ENCODE data around the gene SF3B2.
"Not testable (repeated sequence)": the region's sequence is repeated elsewhere in the genome, so short reads cannot be mapped to it uniquely, and the experiment has no call there.

The SF3B2 gene

DNA sequence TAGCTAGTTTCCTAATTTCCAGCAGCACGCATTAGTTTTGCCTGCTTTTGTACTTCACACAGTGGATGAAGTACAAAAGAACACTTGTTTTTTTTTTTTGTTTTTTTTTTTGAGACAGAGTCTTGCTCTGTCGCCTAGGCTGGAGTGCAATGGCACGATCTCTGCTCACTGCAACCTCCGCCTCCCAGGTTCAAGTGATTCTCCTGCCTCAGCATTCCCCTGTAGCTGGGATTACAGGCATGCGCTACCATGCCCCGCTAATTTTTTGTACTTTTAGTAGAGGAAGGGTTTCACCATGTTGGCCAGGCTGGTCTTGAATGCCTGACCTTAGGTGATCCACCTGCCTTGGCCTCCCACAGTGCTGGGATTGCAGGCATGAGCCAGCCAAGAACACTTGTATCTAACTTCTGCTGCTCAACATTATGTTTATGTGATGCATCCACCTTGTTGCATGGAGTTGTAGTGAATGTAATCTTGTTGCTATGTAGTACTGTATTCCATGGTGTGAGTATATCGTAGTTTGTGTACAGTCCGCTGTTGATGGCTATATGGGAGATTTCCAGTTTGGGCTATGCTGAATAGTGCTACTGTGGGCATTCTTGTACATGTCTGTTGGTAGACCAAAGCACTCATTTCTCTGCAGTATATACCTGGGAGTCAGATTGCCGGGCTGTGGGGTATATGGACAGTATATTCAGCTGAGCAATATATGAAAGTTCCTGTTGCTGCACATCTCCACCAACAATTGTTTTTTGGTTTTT is 35.2 kb downstream of the SF3B2 start (continued):
- TF ChIP-seq CREB5 (CRISPR knock-in tag; IDR thresholded peaks at IDR 0.05; ENCODE audit: low read depth) (no peak), ZC3H10 (CRISPR knock-in tag; IDR thresholded peaks at IDR 0.05) (no peak)

DNA sequence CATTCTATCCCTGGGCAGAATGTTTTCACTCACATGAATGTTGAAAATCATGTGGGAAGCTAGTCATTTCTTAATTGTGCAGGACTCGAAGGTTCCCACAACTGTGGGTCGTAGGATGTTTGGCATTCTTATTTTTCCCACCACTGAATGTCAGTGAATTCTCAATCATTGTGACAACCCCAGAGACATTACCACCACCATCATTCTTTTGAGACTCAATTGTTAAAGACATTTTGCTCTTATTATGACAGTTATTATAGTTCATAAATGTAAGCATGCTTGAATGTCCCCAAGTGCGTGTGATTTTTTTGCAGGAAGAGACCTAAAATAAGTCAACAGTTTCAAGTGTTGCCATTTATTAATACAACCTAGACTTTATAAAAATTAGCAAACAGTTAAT is 36.9 kb downstream of the SF3B2 start:
- TF ChIP-seq ZNF565 (CRISPR knock-in tag; conservative IDR thresholded peaks at IDR 0.05; ENCODE audit: low read depth) (no peak), ZC3H10 (CRISPR knock-in tag; IDR thresholded peaks at IDR 0.05) (no peak), GLIS3 (CRISPR knock-in tag; IDR thresholded peaks at IDR 0.05) (no peak), TOX (CRISPR knock-in tag; IDR thresholded peaks at IDR 0.05; ENCODE audit: borderline replicate concordance) (no peak), ZFP3 (CRISPR knock-in tag; IDR thresholded peaks at IDR 0.05) (no peak), ESRRG (CRISPR knock-in tag; IDR thresholded peaks at IDR 0.05) (no peak), SNAI2 (CRISPR knock-in tag; IDR thresholded peaks at IDR 0.05) (no peak), PPARA (CRISPR knock-in tag; IDR thresholded peaks at IDR 0.05; ENCODE audit: borderline replicate concordance) (no peak), ZNF70 (CRISPR knock-in tag; IDR thresholded peaks at IDR 0.05) (no peak), CSDC2 (CRISPR knock-in tag; IDR thresholded peaks at IDR 0.05) (no peak), ISL1 (CRISPR knock-in tag; IDR thresholded peaks at IDR 0.05) (no peak), BACH2 (CRISPR knock-in tag; IDR thresholded peaks at IDR 0.05; ENCODE audit: borderline replicate concordance) (no peak), ARNTL (CRISPR knock-in tag; IDR thresholded peaks at IDR 0.05; ENCODE audit: borderline replicate concordance, low read depth) (no peak), OSR1 (CRISPR knock-in tag; IDR thresholded peaks at IDR 0.05) (no peak), TCF4 (CRISPR knock-in tag; IDR thresholded peaks at IDR 0.05; ENCODE audit: borderline replicate concordance) (no peak), CSRNP3 (CRISPR knock-in tag; IDR thresholded peaks at IDR 0.05) (no peak), POU6F1 (CRISPR knock-in tag; IDR thresholded peaks at IDR 0.05; ENCODE audit: borderline replicate concordance, low read depth) (no peak), ZFP30 (CRISPR knock-in tag; IDR thresholded peaks at IDR 0.05) (no peak)
- TF ChIP-seq, protein P1, sequence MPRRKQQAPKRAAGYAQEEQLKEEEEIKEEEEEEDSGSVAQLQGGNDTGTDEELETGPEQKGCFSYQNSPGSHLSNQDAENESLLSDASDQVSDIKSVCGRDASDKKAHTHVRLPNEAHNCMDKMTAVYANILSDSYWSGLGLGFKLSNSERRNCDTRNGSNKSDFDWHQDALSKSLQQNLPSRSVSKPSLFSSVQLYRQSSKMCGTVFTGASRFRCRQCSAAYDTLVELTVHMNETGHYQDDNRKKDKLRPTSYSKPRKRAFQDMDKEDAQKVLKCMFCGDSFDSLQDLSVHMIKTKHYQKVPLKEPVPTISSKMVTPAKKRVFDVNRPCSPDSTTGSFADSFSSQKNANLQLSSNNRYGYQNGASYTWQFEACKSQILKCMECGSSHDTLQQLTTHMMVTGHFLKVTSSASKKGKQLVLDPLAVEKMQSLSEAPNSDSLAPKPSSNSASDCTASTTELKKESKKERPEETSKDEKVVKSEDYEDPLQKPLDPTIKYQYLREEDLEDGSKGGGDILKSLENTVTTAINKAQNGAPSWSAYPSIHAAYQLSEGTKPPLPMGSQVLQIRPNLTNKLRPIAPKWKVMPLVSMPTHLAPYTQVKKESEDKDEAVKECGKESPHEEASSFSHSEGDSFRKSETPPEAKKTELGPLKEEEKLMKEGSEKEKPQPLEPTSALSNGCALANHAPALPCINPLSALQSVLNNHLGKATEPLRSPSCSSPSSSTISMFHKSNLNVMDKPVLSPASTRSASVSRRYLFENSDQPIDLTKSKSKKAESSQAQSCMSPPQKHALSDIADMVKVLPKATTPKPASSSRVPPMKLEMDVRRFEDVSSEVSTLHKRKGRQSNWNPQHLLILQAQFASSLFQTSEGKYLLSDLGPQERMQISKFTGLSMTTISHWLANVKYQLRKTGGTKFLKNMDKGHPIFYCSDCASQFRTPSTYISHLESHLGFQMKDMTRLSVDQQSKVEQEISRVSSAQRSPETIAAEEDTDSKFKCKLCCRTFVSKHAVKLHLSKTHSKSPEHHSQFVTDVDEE (CRISPR knock-in tag; IDR thresholded peaks at IDR 0.05): no peak
- no peak for ATAC-seq

- no peak for ATAC-seq
- no peak for TF ChIP-seq PATZ1 (CRISPR knock-in tag; IDR thresholded peaks at IDR 0.05; ENCODE audit: borderline replicate concordance)
- no peak for TF ChIP-seq CREB5 (CRISPR knock-in tag; IDR thresholded peaks at IDR 0.05; ENCODE audit: low read depth)
- TF ChIP-seq TCF4 (CRISPR knock-in tag; IDR thresholded peaks at IDR 0.05; ENCODE audit: borderline replicate concordance): no peak
- no peak for TF ChIP-seq TOX (CRISPR knock-in tag; IDR thresholded peaks at IDR 0.05; ENCODE audit: borderline replicate concordance)
- TF ChIP-seq ZFP30 (CRISPR knock-in tag; IDR thresholded peaks at IDR 0.05): no peak
- no peak for TF ChIP-seq GLIS3 (CRISPR knock-in tag; IDR thresholded peaks at IDR 0.05)
- TF ChIP-seq SNAI2 (CRISPR knock-in tag; IDR thresholded peaks at IDR 0.05): no peak
- TF ChIP-seq PPARA (CRISPR knock-in tag; IDR thresholded peaks at IDR 0.05; ENCODE audit: borderline replicate concordance): no peak
- TF ChIP-seq RARB (CRISPR knock-in tag; IDR thresholded peaks at IDR 0.05): no peak
- TF ChIP-seq ZNF565 (CRISPR knock-in tag; conservative IDR thresholded peaks at IDR 0.05; ENCODE audit: low read depth): no peak
- TF ChIP-seq OSR1 (CRISPR knock-in tag; IDR thresholded peaks at IDR 0.05): no peak
- no peak for TF ChIP-seq ISL1 (CRISPR knock-in tag; IDR thresholded peaks at IDR 0.05)
- TF ChIP-seq BACH2 (CRISPR knock-in tag; IDR thresholded peaks at IDR 0.05; ENCODE audit: borderline replicate concordance): no peak
- no peak for TF ChIP-seq ZFP3 (CRISPR knock-in tag; IDR thresholded peaks at IDR 0.05)
- TF ChIP-seq POU6F1 (CRISPR knock-in tag; IDR thresholded peaks at IDR 0.05; ENCODE audit: borderline replicate concordance, low read depth): no peak
- TF ChIP-seq ZC3H10 (CRISPR knock-in tag; IDR thresholded peaks at IDR 0.05): no peak
- no peak for TF ChIP-seq ZNF70 (CRISPR knock-in tag; IDR thresholded peaks at IDR 0.05)
- no peak for TF ChIP-seq ZNF8 (CRISPR knock-in tag; IDR thresholded peaks at IDR 0.05)
Measured at GRCh38 chr11:66090288-66090687, 38.1 kb downstream of the SF3B2 start.

DNA sequence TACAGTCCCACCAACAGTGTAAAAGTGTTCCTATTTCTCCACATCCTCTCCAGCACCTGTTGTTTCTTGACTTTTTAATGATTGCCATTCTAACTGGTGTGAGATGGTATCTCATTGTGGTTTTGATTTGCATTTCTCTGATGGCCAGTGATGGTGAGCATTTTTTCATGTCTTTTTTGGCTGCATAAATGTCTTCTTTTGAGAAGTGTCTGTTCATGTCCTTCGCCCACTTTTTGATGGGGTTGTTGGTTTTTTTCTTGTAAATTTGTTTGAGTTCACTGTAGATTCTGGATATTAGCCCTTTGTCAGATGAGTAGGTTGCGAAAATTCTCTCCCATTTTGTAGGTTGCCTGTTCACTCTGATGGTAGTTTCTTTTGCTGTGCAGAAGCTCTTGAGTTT is 40.0 kb downstream of the SF3B2 start:
- not testable (repeated sequence) for ATAC-seq
